SK-N-SH (cell line): Measurements from ENCODE around the gene CKAP4. TPM values are rescaled to one million over a fixed set of nuclear protein-coding genes. Genes with fewer than 3 reads are reported as not detected.

Source experiments
- CTCF ChIA-PET: fragments of 300-600, 350-600 bp; formaldehyde crosslinking; extraction: SDS; loops from one replicate; lab custom pipeline; 2021; lab: Yijun Ruan, JAX
- POLR2A ChIA-PET: fragments of 350-600 bp; sonication (Branson Sonifier 250); formaldehyde crosslinking; extraction: SDS; loops from one replicate; lab custom pipeline; 2020; ENCODE audit warnings: antibody characterized with exemption, inconsistent platforms; lab: Yijun Ruan, JAX
- DNase-seq: peaks from one replicate; pipeline ENCODE4 v3.0.0; 2012
- H2AFZ ChIP-seq: fragments of 200-600 bp; sonication (generic); 2 replicates; pipeline ENCODE4 v1.8.1; 2016; ENCODE audit warnings: antibody characterized with exemption, mild to moderate bottlenecking, low read depth
- H3F3A ChIP-seq: fragments of 200-600 bp; sonication (generic); replicated peaks from 2 replicates; pipeline ENCODE3; 2016; ENCODE audit warnings: antibody characterized with exemption, mild to moderate bottlenecking; ENCODE audit not compliant: insufficient read depth
- H3K27ac ChIP-seq, 2 experiments: fragments of 200-500 bp in 1 of 2; fragments of 200-600 bp in 1 of 2; sonication (Bioruptor generic) in 1 of 2; sonication (generic), shearing (Covaris generic) in 1 of 2; 2 replicates each; pipeline versions ENCODE4 v1.5.1 to v1.6.1; 2014 to 2016; ENCODE audit warnings: low read depth in 2 of 2, inconsistent platforms in 1 of 2, low read length in 1 of 2, mild to moderate bottlenecking in 1 of 2, mixed read lengths in 1 of 2
- H3K27me3 ChIP-seq: fragments of 200-600 bp; sonication (generic), shearing (Covaris generic); 2 replicates; pipeline ENCODE4 v1.6.1; 2016; ENCODE audit warnings: mixed run types; ENCODE audit not compliant: insufficient read depth
- H3K36me3 ChIP-seq, 2 experiments: fragments of 200-500 bp in 1 of 2; fragments of 200-600 bp in 1 of 2; sonication (Bioruptor generic) in 1 of 2; sonication (generic) in 1 of 2; replicated peaks in 1 of 2; 2 replicates each; pipeline versions ENCODE3 to v1.5.1; 2014 to 2016; ENCODE audit warnings: low read length in 1 of 2, mild to moderate bottlenecking in 1 of 2; ENCODE audit not compliant: insufficient read depth in 2 of 2, control insufficient read depth in 1 of 2
- H3K4me1 ChIP-seq, 2 experiments: fragments of 200-500 bp in 1 of 2; fragments of 200-600 bp in 1 of 2; sonication (Bioruptor generic) in 1 of 2; sonication (generic), shearing (Covaris generic) in 1 of 2; 2 replicates each; pipeline versions ENCODE4 v1.5.1 to v1.6.1; 2014 to 2016; ENCODE audit warnings: low read depth in 1 of 2, low read length in 1 of 2, mixed run types in 1 of 2; ENCODE audit not compliant: insufficient read depth in 2 of 2, control insufficient read depth in 1 of 2
- H3K4me2 ChIP-seq: fragments of 200-600 bp; sonication (generic), shearing (Covaris generic); 2 replicates; pipeline ENCODE4 v1.6.1; 2017; ENCODE audit warnings: mixed run types
- H3K4me3 ChIP-seq, 2 experiments: fragments of 200-500 bp in 1 of 2; fragments of 200-600 bp in 1 of 2; sonication (Bioruptor generic) in 1 of 2; sonication (generic), shearing (Covaris generic) in 1 of 2; 2 replicates each; pipeline versions ENCODE4 v1.5.1 to v1.8.1; 2014 to 2016; ENCODE audit warnings: low read depth in 2 of 2, inconsistent platforms in 1 of 2, low read length in 1 of 2, mild to moderate bottlenecking in 1 of 2, mixed read lengths in 1 of 2, moderate library complexity in 1 of 2
- H3K79me2 ChIP-seq: fragments of 200-600 bp; sonication (generic); 2 replicates; pipeline ENCODE4 v1.8.1; 2017; ENCODE audit warnings: mild to moderate bottlenecking; ENCODE audit not compliant: insufficient read depth
- H3K9ac ChIP-seq: fragments of 200-600 bp; sonication (generic); 2 replicates; pipeline ENCODE4 v1.6.1; 2017; ENCODE audit warnings: mixed run types
- H3K9me2 ChIP-seq: fragments of 200-600 bp; sonication (generic); 2 replicates; pipeline ENCODE4 v1.6.1; 2017; ENCODE audit warnings: mixed run types
- H3K9me3 ChIP-seq: fragments of 200-600 bp; sonication (generic); 2 replicates; pipeline ENCODE4 v1.6.1; 2017; ENCODE audit warnings: mixed run types, mild to moderate bottlenecking, moderate library complexity
- H4K20me1 ChIP-seq: fragments of 200-600 bp; sonication (generic); 2 replicates; pipeline ENCODE4 v1.6.1; 2017; ENCODE audit warnings: mild to moderate bottlenecking, mixed run types; ENCODE audit not compliant: insufficient read depth
- CTCF ChIP-seq: fragments of 200-600 bp; sonication (generic); IDR thresholded peaks from 2 replicates; pipeline ENCODE4 v1.6.1; 2017; ENCODE audit warnings: antibody characterized with exemption, mild to moderate bottlenecking, moderate library complexity
- EP300 ChIP-seq, 2 experiments: IDR thresholded peaks; 2 replicates each; pipeline versions ENCODE4 v1.4.0 to v1.6.1; 2012; ENCODE audit warnings: borderline replicate concordance in 1 of 2, low read depth in 1 of 2, low read length in 1 of 2
- FOXM1 ChIP-seq: IDR thresholded peaks from 2 replicates; pipeline ENCODE4 v1.4.0; 2012; ENCODE audit warnings: low read depth, mild to moderate bottlenecking
- JUND ChIP-seq: IDR thresholded peaks from 2 replicates; pipeline ENCODE4 v1.4.0; 2012
- MEF2A ChIP-seq: IDR thresholded peaks from 2 replicates; pipeline ENCODE4 v1.4.0; 2012; ENCODE audit warnings: low read depth, borderline replicate concordance
- MXI1 ChIP-seq: IDR thresholded peaks from 2 replicates; pipeline ENCODE4 v1.6.1; 2012; ENCODE audit warnings: mild to moderate bottlenecking, low read depth, low read length, improper control_type of control experiment
- RAD21 ChIP-seq: IDR thresholded peaks from 2 replicates; pipeline ENCODE4 v1.6.1; 2012; ENCODE audit warnings: mild to moderate bottlenecking, low read length
- REST ChIP-seq: IDR thresholded peaks from 2 replicates; pipeline ENCODE4 v1.6.1; 2012; ENCODE audit warnings: mild to moderate bottlenecking, low read depth, low read length, moderate library complexity
- SIN3A ChIP-seq: IDR thresholded peaks from 2 replicates; pipeline ENCODE4 v1.6.1; 2012; ENCODE audit warnings: low read depth, mild to moderate bottlenecking, low read length, moderate library complexity, borderline replicate concordance
- SMC3 ChIP-seq: IDR thresholded peaks from 2 replicates; pipeline ENCODE4 v1.6.1; 2012; ENCODE audit warnings: low read depth, low read length, improper control_type of control experiment
- YY1 ChIP-seq: IDR thresholded peaks from 2 replicates; pipeline ENCODE4 v1.4.0; 2012; ENCODE audit warnings: low read depth, mild to moderate bottlenecking
- WGBS: methylation state at CpG from one replicate; pipeline ENCODE4 v1.1.6; 2017; ENCODE audit warnings: low lambda C conversion rate; 5-methylcytosine and 5-hydroxymethylcytosine counted together
- polyA plus RNA-seq, 3 experiments: library from polyadenylated mRNA; depleted of rRNA; stranded (reverse); fragments of >200 nt; gene quantifications; 2 replicates each; pipeline ENCODE4 v1.2.3, GENCODE V29; 2012
- TF ChIP-seq, protein P1 (sequence below): IDR thresholded peaks from 2 replicates; pipeline ENCODE4 v1.4.0; 2012; ENCODE audit warnings: low read depth

Gene CKAP4
- polyA plus RNA-seq, 1 of the 3 experiments (the other 2 are of a cell fraction): 113 TPM

GRCh38 chr12:106239951-106240335 lies 7.9 kb downstream of the CKAP4 start (continued):
- TF ChIP-seq CTCF: no peak

DNA sequence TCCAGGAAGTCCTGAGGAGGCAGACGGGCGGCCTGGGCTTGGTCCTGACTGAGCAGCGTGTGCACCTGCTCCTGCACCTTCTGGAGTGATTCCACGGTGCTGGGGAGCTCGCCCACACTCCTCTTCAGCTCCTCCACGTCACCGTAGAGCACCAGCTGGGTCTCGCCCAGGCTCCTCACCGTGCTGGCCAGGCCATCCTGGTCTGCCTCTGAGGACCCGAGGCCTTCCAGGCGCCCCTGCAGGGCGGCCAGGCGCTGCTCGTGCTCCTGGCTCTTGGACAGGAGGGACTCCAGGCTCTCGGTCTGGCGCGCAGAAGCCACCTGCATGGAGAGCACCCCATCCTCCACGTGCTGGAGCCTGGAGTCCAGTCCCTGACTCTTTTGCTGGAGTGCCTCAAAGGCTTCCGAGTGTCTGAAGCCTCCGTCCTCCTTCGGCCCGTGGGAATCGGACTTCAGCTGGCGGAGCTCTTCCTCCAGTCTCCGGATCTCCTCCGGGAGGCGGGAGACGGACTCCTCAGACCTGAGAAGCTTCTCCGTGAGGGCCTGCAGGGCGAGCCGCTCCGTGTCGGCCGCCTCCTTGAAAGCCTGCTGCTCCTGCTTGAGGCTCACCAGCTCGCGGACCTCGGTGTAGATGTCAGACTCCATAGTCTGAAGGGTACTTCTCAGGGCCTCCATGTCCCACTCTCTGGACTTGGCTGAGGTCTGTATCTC lies 8.4 kb downstream of the CKAP4 start:
- Histone ChIP-seq H3K9ac (no peak overlapping the region), H3K9me3 (no peaks in the 10 kb centered on the region), H3K36me3 (peaks cover 59 to 65% of the 10 kb centered on the region in 2 experiments), H3K4me3 (no peak overlapping the region), H2AFZ (no peak overlapping the region), H3K27me3 (no peaks in the 10 kb centered on the region)
- WGBS: 96% methylated on average over 24 of the region's 37 CpGs
- TF ChIP-seq, protein P1, sequence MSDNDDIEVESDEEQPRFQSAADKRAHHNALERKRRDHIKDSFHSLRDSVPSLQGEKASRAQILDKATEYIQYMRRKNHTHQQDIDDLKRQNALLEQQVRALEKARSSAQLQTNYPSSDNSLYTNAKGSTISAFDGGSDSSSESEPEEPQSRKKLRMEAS: no peak
- TF ChIP-seq SIN3A (no peak), REST (no peak), JUND (no peak), SMC3 (no peak), FOXM1 (no peak)
- TF ChIP-seq, all 33 proteins: peak for 0
- no peak for DNase-seq
- H3K4me1 ChIP-seq: peaks cover 7% of the 10 kb centered on the region in 2 experiments; a peak in 2 of 4 replicates
- POLR2A ChIA-PET: no interaction called here
- peaks cover 33% of the 10 kb centered on the region for H3F3A ChIP-seq
- no peak overlapping the region for H3K4me2 ChIP-seq
- peaks cover 65% of the 10 kb centered on the region for H3K79me2 ChIP-seq
- CTCF ChIA-PET: interaction anchor here (5.5 kb wide), 1 partner anchor 12 kb away, joined by 37 read pairs; no protein-coding TSS in a partner anchor
- peaks cover 67% of the 10 kb centered on the region for H4K20me1 ChIP-seq
- H3K27ac ChIP-seq: no peak overlapping the region
- H3K9me2 ChIP-seq: no peaks in the 10 kb centered on the region

- peaks cover 46 to 56% of the 10 kb centered on the region in 2 experiments for H3K36me3 ChIP-seq
- peaks cover 41% of the 10 kb centered on the region for H3F3A ChIP-seq
- no peak overlapping the region for H2AFZ ChIP-seq
- peaks cover 7 to 12% of the 10 kb centered on the region in 2 experiments; a peak in 2 of 4 replicates for H3K4me1 ChIP-seq
- no peaks in the 10 kb centered on the region for H3K27me3 ChIP-seq
- ChIA-PET CTCF (interaction anchor here (0.9 to 5.5 kb wide), 4 partner anchors 11 to 681 kb away, joined by 3 to 37 read pairs (median 4); partner anchors contain the start of gene POLR3B), POLR2A (no interaction called here)
- TF ChIP-seq EP300 (IDR thresholded peaks at IDR 0.05; ENCODE audit: borderline replicate concordance in 1 of 2, low read depth in 1 of 2, low read length in 1 of 2) (no peak), SIN3A (no peak), MXI1 (no peak), RAD21 (no peak), YY1 (no peak), MEF2A (no peak)
- no peak overlapping the region for H3K9ac ChIP-seq
- no peaks in the 10 kb centered on the region for H3K9me3 ChIP-seq
- no peak overlapping the region for H3K4me2 ChIP-seq
- no peak overlapping the region for H3K27ac ChIP-seq
- H3K9me2 ChIP-seq: no peaks in the 10 kb centered on the region
- H4K20me1 ChIP-seq: peaks cover 54% of the 10 kb centered on the region
- no peak overlapping the region for H3K4me3 ChIP-seq
- no peak for DNase-seq
- WGBS: 87% methylated on average over 11 of the region's 11 CpGs
- peaks cover 52% of the 10 kb centered on the region for H3K79me2 ChIP-seq
Measured at GRCh38 chr12:106238146-106238545, 9.7 kb downstream of the CKAP4 start.
